ENCODE results near the gene EXOC2.
A peak's percentile ranks its signal among the peaks of the same experiment; 100 is the strongest.

The EXOC2 gene

DNA sequence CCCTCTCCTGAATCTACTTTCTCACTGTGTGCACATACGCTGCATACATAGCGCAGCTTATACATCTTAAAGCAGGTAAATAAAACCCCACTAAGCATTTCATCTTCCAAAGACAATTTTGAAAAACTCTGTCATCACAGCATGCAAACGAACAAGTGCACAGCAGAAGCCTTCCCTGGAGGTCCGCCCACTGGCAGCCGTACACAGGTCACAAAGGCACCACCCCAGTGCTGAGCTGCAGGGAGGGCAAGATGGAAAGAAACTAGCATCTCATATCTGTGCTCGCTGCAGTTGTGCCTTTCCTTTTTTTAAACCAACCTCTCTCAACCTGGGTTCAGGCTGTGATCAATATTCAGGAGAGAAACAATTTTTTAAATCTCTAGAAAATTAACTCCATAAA, 109.3 kb downstream of the EXOC2 start:
- no peak overlapping the region for H3K4me3 ChIP-seq (ENCODE audit: low read length)
- TF ChIP-seq, protein P1, sequence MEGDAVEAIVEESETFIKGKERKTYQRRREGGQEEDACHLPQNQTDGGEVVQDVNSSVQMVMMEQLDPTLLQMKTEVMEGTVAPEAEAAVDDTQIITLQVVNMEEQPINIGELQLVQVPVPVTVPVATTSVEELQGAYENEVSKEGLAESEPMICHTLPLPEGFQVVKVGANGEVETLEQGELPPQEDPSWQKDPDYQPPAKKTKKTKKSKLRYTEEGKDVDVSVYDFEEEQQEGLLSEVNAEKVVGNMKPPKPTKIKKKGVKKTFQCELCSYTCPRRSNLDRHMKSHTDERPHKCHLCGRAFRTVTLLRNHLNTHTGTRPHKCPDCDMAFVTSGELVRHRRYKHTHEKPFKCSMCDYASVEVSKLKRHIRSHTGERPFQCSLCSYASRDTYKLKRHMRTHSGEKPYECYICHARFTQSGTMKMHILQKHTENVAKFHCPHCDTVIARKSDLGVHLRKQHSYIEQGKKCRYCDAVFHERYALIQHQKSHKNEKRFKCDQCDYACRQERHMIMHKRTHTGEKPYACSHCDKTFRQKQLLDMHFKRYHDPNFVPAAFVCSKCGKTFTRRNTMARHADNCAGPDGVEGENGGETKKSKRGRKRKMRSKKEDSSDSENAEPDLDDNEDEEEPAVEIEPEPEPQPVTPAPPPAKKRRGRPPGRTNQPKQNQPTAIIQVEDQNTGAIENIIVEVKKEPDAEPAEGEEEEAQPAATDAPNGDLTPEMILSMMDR (conservative IDR thresholded peaks at IDR 0.05; ENCODE audit: low read length) = no peak
- no peak for DNase-seq (ENCODE audit: low read depth)

DNA sequence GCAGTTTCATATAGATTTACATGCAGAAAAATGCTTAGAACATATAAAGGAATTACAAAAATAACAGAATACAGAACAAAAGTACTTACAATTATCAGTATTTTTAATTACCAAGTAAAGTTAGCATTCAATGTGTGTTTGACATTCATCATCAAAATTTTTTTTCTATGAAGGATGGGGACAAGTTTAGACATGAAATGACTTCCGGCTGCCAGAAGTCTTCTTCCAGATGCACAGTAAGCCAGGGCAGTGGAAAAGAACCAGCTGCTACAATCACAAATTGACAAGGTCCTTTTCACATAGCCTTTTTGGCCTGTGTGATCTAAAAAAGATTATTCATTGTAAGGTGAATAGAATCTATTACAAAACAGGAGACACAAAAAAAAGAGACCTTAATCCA, 109.8 kb downstream of the EXOC2 start:
- DNase-seq (ENCODE audit: low read depth) = no peak
- TF ChIP-seq, protein P1 (conservative IDR thresholded peaks at IDR 0.05; ENCODE audit: low read length) = no peak
- H3K4me3 ChIP-seq (ENCODE audit: low read length) = no peak overlapping the region

GRCh38 chr6:582370-582769, 110.6 kb downstream of the EXOC2 start:
- no peak for DNase-seq (ENCODE audit: low read depth)
- no peak overlapping the region for H3K4me3 ChIP-seq (ENCODE audit: low read length)
- TF ChIP-seq, protein P1 (conservative IDR thresholded peaks at IDR 0.05; ENCODE audit: low read length) = no peak

GRCh38 chr6:579339-579738, 113.6 kb downstream of the EXOC2 start:
- peak; percentile 38 for DNase-seq (ENCODE audit: low read depth)
- no peak overlapping the region for H3K4me3 ChIP-seq (ENCODE audit: low read length)
- TF ChIP-seq, protein P1 (conservative IDR thresholded peaks at IDR 0.05; ENCODE audit: low read length) = peak; percentile 54

GRCh38 chr6:572596-573265, 120.2 kb downstream of the EXOC2 start:
- no peak overlapping the region for H3K4me3 ChIP-seq (ENCODE audit: low read length)
- TF ChIP-seq, protein P1 (conservative IDR thresholded peaks at IDR 0.05; ENCODE audit: low read length) = no peak
- no peak for DNase-seq (ENCODE audit: low read depth)

- H3K4me3 ChIP-seq (ENCODE audit: low read length) = no peak overlapping the region
- TF ChIP-seq, protein P1 (conservative IDR thresholded peaks at IDR 0.05; ENCODE audit: low read length) = no peak
- DNase-seq (ENCODE audit: low read depth) = no peak
Measured at GRCh38 chr6:571892-572291, 121.0 kb downstream of the EXOC2 start.

DNA sequence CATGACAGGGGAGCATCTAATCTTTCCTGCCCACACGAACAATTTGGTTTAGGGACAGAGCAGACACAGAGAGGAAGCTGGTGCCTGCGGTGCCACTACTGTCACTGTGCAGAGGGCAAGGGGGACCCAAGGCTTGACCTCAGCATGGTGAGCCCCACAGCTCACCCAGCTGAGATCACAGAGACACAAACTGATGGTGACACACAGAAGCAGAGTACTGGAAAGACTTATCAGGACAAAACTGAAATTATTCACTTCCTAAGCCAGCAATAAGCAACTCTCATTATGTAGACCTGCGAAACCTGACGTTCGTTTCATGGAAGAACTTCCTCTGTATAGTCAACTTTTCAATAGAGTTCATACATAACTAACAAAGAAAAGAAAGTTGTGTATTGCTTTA, 122.1 kb downstream of the EXOC2 start:
- TF ChIP-seq, protein P1 (conservative IDR thresholded peaks at IDR 0.05; ENCODE audit: low read length) = no peak
- H3K4me3 ChIP-seq (ENCODE audit: low read length) = no peak overlapping the region
- DNase-seq (ENCODE audit: low read depth) = no peak

Data from AG10803 (cell line).